OCI-M2 (cell line): ENCODE results near the gene VAT1.
A peak's percentile ranks its signal among the peaks of the same experiment; 100 is the strongest.

Source experiments
- DNase-seq: peaks from one replicate; lab custom pipeline; 2025; ENCODE audit not compliant: unreplicated experiment; lab: John Stamatoyannopoulos, UW

VAT1 gene

DNA sequence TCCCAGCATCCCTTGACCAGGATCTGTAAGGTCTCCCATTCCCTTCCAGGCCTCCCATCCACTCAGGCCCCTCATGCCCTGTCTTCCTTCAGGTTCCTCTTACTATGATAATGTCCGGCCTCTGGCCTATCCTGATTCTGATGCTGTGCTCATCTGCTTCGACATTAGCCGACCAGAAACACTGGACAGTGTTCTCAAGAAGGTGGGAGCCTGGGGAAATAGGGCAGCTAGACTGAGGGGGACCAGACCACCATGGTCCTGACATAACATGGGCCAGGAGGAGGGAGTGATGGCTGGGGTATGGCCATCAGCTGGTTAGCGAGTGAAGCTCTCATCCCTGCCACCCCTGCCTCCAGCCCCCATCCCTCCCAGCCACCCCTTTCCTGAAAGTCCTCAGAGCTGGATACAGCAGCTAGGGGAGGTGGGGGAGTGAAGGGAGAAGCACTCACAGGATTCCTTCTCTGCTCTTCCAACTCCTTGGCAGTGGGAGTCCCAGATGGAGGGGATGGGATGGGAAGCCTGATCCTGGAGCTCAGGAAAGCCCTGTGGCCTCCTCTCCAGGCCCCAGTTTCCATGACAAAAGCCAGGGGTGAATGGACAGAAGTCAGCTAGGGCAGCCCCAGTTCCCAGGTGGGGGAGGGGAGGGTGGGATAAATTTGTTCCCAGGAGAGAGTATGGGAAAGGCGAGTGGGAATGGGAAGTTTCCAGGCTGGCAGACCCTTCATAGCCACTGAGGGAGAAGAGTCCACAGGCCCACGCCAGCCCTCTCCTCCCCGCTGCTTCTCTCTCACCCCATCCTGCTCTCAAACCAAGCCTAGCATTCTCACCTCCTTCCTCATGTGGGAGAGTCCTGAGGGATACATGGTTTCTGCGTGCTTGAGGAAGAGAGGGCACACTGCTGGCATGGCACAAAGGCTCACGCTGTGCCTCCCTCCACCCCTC, 5.2 kb upstream of the VAT1 start:
- DNase-seq, result no peak

DNA sequence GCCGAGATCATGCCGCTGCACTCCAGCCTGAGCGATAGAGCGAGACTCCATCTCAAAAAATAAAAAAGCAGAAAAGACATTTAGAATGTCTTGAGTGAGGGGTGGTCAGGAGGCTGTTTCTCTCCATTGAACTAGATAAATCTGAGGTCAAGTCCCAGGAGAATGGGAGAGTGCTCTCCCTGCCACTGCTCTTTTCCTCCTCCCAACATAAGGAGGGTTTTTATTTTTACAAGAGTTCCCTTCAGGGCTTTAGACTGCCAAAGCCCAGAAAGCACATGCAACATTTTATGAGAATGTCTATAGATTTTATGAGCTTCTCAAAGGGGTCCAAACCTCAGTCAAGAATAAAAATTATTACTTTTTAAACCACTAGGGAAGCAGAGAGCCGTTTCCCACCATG, 4.4 kb upstream of the VAT1 start:
- DNase-seq, result no peak

DNA sequence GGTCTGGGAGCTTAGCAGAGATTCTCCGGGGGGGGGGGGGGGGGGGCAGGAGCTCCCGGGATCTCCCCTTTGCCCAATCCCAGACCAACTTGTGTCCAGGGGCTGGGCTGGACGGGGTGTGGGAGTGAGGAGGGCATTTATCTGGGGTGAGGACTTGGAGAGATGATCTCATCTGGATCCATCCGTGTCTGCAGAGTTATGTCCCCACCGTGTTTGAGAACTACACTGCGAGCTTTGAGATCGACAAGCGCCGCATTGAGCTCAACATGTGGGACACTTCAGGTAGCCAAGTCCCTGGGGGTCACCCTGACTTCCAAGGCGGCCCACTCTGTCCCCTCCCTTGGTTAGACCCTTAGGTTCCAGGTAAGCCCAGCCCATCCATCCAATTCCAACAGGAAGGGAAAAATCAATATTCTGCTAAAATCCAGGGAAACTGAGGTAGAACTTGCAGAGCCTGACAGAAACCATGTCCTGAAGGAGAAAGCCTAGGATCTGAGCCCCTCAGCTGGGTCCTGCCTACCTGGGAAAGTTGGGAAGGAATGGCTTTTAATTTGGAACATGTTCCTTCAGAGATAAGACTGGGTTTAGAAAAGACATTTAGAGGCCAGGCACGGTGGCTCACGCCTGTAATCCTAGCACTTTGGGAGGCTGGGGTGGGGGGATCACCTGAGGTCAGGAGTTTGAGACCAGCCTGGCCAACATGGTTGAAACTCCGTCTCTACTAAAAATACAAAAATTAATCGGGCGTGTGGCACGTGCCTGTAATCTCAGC, 3.8 kb upstream of the VAT1 start:
- DNase-seq, result no peak

- DNase-seq, result no peak
Observed at GRCh38 chr17:43025290-43025657, 3.1 kb upstream of the VAT1 start.

GRCh38 chr17:43024407-43025289, 2.5 kb upstream of the VAT1 start, which contains the start of gene RND2:
Gene RND2, plus strand, starts transcription at chr17:43025231. Its CDS starts 117 bp downstream, at chr17:43025348.
- peak; percentile 79 for DNase-seq

DNA sequence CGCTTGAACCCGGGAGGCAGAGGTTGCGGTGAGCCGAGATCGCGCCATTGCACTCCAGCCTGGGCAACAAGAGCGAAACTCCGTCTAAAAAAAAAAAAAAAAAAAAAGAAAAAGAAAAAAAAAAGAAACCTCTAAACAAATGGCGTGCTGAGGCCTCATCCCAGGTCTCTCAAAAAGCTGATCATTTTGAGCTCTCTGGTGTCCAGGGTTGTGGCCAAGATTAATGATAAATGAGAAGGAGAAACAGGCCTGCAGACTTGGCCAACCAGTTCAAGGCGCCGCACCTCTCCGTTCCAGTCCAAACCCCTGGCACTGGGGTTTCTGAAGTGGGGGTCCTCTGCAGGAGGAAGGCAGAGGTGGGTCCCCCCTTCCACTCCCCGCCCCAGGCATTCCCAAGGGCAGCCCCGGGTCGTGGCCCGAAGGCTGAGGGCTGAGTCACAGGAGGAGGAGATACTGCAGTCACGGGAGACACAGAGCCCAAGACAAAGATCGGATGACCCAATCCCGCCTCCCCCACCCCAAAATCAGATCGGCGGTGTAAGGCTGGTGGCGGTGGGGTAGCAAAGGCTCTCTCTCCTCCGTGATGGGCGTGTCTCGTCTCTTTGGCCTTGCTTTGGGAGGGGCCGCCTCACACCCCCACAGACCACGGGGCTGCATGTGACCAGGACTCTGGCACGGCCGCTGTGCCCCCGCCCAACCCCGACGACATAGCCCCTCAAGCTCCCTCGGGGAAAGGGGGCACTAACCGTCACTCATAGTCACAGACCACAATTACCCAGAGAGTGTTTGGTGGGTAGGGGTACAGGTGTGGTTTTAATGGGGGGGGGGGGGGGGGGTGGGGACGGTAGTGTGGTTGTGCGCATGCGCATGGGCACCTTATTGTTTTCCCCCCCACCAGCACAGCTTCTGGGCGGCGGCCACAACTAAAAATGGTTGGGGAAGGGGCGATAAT, 1.1 kb downstream of the VAT1 start:
- peak; percentile 39 for DNase-seq

DNA sequence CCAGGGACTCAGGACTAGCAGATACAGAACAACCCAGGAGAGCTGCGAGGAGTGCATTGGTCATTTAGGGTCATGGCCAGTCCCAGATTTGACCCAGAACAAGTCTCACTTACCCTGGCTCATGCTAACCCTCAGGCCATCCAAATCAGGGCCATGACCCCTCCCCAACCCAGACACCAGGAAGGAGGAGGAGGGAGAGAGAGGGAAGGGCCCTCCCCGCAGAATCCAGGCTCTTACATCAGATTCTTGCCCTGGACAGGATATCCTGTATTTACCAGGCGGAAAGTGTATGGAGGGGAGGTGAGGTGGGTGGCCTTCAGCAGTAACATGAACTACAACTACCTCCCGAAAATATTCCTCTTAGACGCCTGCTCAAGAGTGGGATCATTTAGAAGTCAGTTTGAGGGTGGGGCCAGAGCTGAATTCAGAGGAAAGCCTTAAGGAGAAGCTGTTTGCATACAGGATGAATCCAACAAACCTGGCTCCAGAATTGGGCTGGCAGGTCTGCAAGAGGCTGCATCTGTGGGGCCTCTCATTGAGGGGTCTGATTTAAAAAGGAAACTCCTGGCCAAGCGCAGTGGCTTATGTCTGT, 2.1 kb downstream of the VAT1 start:
- DNase-seq, result no peak

- DNase-seq, result no peak
Observed at GRCh38 chr17:43019418-43019817, 2.8 kb downstream of the VAT1 start.

- no peak for DNase-seq
Observed at GRCh38 chr17:43018932-43019331, 3.3 kb downstream of the VAT1 start.

DNA sequence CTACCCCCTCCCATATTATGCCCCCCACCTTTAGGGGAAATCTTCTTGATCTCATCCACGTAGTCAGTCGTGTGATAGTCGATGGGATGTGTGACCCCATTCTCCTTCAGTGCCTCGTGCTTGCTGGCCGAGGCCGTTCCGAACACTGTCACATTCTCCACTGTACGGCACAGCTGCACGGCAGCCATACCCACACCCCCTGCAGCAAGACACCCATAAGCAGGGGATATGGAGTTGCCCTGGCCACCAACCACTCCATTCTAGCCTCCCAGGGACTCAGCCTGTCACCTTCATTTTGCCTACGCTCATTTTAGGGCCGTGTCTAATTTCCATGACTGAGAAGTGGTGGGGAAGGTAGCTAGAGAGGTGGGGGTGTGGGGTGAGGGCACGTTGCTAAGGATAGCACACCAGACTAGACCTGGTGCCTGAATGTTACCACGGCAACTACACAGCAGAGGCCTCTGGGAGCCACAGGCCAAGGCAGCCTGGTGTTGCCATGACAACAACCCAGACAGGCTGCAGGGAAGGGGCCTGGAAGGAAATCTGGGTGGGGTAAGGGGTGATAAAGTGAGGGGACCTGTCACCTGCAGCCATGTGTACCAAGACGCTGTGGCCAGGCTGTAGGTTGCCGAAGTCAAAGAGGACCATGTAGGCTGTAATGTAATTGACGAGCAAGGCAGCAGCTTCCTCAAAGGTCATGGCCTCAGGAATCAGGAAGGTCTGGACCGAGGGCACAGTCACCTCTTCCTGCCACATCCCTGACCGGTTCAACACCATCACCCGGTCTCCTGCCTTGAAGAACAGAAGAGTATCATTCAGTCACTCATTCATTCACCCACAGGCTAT, 4.0 kb downstream of the VAT1 start:
- DNase-seq, result no peak

DNA sequence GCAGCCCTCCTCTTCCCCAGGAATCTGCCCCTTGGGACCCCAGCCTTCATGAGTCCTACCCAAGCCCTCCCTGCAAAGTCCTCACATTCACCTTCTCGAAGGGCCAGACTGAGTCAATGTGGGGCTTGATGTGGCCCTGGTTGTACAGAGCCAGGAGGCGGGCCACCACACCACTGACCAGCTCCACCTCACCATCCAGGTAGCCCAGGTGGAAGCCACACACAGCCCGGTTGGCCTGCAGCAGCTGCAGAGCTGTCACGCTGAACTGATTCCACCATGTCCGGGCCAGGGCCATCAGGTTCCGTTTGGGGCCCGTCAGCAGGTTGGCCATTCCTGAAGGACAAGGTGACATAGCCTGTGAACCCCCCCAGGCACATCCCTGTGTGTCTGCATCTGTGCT, 6.0 kb downstream of the VAT1 start:
- no peak for DNase-seq

DNA sequence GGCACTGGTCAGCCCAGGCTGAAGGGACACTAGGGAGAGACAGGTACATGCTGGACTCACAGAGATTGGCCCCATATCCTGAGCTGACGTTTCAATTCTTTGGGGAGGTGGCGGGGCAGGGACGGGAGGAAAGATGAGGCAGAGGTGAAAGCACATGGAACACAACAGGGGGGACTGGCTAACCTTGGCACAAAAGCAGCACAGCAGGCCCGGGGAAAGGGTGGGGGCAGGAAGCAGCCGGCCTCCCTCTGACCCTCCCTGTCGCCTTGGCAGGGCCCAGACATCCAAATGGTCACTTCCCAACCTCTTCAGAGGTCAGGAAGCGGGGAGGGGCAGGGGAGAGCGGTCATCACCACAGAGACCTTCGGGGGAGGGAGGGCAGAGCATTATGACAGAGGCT, 6.6 kb downstream of the VAT1 start:
- DNase-seq, result no peak

DNA sequence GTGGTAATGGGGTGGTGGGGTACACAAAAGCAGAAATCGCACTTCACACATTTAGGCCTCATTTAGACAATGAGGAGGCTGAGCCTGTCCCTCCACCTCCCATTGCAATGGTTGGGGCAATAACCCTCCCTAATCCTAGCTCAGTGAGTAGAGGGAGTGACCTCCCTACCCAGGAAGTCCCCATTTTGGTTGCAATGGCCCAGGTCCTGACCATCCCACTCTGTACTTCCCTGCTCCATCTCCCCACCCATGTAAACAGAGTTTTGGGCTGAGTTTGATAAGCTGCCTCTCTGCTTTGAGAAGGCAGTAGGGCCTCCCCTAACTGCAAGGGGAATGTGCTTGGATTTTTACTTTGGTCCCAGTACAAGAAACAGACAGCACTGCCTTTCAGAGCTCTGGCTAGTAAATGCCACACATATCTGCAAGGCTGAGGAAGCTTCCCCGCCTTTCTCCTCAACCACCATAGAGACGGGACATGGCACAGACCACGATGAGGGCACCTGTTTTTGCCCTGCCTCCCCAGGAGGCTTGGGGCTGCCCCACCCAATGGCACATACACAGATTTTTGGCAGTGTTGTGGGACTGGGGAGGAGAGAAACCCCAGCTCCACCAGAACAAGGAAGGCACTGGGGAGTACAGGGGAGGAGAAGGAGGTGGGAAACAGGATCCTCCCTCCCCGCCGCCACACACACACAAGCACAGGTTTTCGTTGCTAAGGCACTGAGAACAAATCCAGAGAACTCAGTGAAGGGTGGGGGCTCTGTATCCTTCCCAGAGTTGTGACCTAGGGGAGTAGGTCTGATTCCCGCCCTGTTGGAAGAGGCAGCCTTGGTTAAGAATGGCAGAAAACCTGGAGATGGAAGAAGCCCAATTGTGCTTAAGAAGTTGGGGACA, 7.3 kb downstream of the VAT1 start:
- DNase-seq, result no peak

GRCh38 chr17:43014020-43014648, 8.1 kb downstream of the VAT1 start:
- no peak for DNase-seq

DNA sequence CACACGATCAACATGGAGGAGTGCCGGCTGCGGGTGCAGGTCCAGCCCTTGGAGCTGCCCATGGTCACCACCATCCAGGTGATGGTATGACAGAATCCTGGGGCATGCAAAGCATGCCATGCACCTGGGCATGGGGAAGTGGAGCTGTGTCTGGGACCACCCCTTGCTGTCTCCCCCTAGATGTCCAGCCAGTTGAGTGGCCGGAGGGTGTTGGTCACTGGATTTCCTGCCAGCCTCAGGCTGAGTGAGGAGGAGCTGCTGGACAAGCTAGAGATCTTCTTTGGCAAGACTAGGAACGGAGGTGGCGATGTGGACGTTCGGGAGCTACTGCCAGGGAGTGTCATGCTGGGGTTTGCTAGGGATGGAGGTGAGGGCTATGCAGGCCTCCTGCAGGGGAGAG, 8.9 kb downstream of the VAT1 start:
- DNase-seq, result no peak

DNA sequence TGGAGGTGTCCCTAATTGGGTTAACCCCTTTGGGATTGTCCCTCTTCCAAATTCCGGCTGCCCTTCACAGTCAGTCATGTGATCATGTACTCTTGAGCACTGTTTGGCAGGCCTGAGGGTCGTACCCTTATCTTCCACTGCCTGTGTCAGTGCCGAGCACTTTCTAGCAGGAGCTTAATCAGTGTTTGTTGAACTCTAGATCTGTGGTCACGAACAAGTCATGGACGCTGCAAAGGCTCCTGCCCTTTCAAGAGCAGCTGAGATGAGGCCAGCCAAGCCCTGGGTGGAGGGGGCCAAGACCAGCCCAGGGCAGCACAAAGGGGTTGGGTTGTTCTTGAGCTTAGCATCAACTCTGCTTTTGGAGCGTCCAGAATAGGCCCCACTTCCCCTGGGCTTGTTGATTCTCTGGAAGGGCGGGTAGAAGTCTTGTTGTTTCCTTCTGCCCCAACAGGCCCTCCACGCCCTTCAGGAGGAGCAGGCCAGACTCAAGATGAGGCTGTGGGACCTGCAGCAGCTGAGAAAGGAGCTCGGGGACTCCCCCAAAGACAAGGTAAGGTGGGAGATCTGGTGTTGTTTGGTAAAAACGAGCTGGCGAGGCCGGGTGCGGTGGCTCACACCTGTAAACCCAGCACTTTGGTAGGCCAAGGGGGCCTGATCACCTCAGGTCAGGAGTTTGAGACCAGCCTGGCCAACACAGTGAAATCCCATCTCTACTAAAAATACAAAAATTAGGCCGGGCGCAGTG, 10.3 kb downstream of the VAT1 start:
- no peak for DNase-seq
